GM20431 (cell line): ENCODE measurements around the gene TECRL.

Source experiments
- in situ Hi-C: fragments of 300-500 bp; cut with MseI, MboI; formaldehyde crosslinking; loops from one replicate; pipeline ENCODE4 v1.15.0; 2020; ENCODE audit warnings: low sequenced_read_pairs; ENCODE audit not compliant: unreplicated experiment

Gene TECRL

GRCh38 chr4:64334964-64335363 is 74.3 kb downstream of the TECRL start:
- in situ Hi-C loops: no loop called here

GRCh38 chr4:64330143-64330542 is 79.1 kb downstream of the TECRL start:
- in situ Hi-C loops: no loop called here

- in situ Hi-C loops: no loop called here
These were observed 82.0 kb downstream of the TECRL start for GRCh38 chr4:64327237-64327636.

- in situ Hi-C loops: no loop called here
These were observed 82.7 kb downstream of the TECRL start for GRCh38 chr4:64326507-64326906.

- in situ Hi-C loops: no loop called here
These were observed 103.0 kb downstream of the TECRL start for GRCh38 chr4:64306255-64306565.

- in situ Hi-C loops: no loop called here
These were observed 103.5 kb downstream of the TECRL start for GRCh38 chr4:64305565-64306254.

- in situ Hi-C loops: no loop called here
These were observed 136.8 kb downstream of the TECRL start for GRCh38 chr4:64272432-64272831.

GRCh38 chr4:64271601-64272081 is 137.6 kb downstream of the TECRL start:
- in situ Hi-C loops: no loop called here

- in situ Hi-C loops: no loop called here
These were observed 142.6 kb downstream of the TECRL start for GRCh38 chr4:64266669-64267068.

GRCh38 chr4:64266263-64266662 is 143.0 kb downstream of the TECRL start:
- in situ Hi-C loops: no loop called here

GRCh38 chr4:64251781-64252180 is 157.5 kb downstream of the TECRL start:
- in situ Hi-C loops: no loop called here

- in situ Hi-C loops: no loop called here
These were observed 158.8 kb downstream of the TECRL start for GRCh38 chr4:64250488-64250887.

- in situ Hi-C loops: no loop called here
These were observed 159.2 kb downstream of the TECRL start for GRCh38 chr4:64250061-64250460.

- in situ Hi-C loops: no loop called here
These were observed 161.1 kb downstream of the TECRL start for GRCh38 chr4:64248186-64248585.

- in situ Hi-C loops: no loop called here
These were observed 178.4 kb downstream of the TECRL start for GRCh38 chr4:64230709-64231310.
